Neural crest cell (in vitro differentiated cells): ENCODE measurements around the gene VLDLR. TPM values are rescaled to one million over a fixed set of nuclear protein-coding genes. Genes with fewer than 3 reads are reported as not detected.

Source experiments
- DNase-seq: peaks from one replicate; pipeline ENCODE4 v3.0.0; 2021; ENCODE audit warnings: low read depth, mixed read lengths, low spot score
- H3K27ac Mint-ChIP-seq: one replicate; pipeline ENCODE4 v1.8.0; 2021; ENCODE audit warnings: mild to moderate bottlenecking, mixed read lengths; ENCODE audit not compliant: unreplicated experiment
- H3K27me3 Mint-ChIP-seq: 2 replicates; pipeline ENCODE4 v1.8.0; 2021; ENCODE audit warnings: low read depth, mild to moderate bottlenecking, mixed read lengths
- H3K36me3 Mint-ChIP-seq: 2 replicates; pipeline ENCODE4 v1.8.0; 2021; ENCODE audit warnings: low read depth, mild to moderate bottlenecking, mixed read lengths
- H3K4me1 Mint-ChIP-seq: 2 replicates; pipeline ENCODE4 v1.8.0; 2021; ENCODE audit warnings: mixed read lengths
- H3K4me3 Mint-ChIP-seq: one replicate; pipeline ENCODE4 v1.8.0; 2021; ENCODE audit warnings: mild to moderate bottlenecking, mixed read lengths
- H3K9me3 Mint-ChIP-seq: 2 replicates; pipeline ENCODE4 v1.8.0; 2021; ENCODE audit warnings: mixed read lengths
- CTCF ChIP-seq: fragments of 200-600 bp; sonication (generic); conservative IDR thresholded peaks from 2 replicates; pipeline ENCODE4 v1.5.0; 2021; ENCODE audit warnings: antibody characterized with exemption, mild to moderate bottlenecking
- total RNA-seq: library from RNA; stranded (reverse); gene quantifications from 2 replicates; pipeline ENCODE4 v1.2.1, GENCODE V29; 2021

VLDLR gene
- total RNA-seq, 1 donor from 2014 or later: 20.2 TPM

- no peak for TF ChIP-seq CTCF
- H3K9me3 Mint-ChIP-seq: no peaks in the 10 kb centered on the region
- H3K4me1 Mint-ChIP-seq: peaks cover 5% of the 10 kb centered on the region
- H3K36me3 Mint-ChIP-seq: peaks cover 58% of the 10 kb centered on the region
- no peaks in the 10 kb centered on the region for H3K27me3 Mint-ChIP-seq
- DNase-seq: no peak
- no peak overlapping the region for H3K4me3 Mint-ChIP-seq
- no peak overlapping the region for H3K27ac Mint-ChIP-seq
Observed at GRCh38 chr9:2641033-2641432, 19.4 kb downstream of the VLDLR start.

- DNase-seq: no peak
- Mint-ChIP-seq H3K27ac (no peak overlapping the region), H3K9me3 (no peaks in the 10 kb centered on the region), H3K4me3 (no peak overlapping the region), H3K27me3 (no peaks in the 10 kb centered on the region), H3K4me1 (no peaks in the 10 kb centered on the region), H3K36me3 (peaks cover 61% of the 10 kb centered on the region)
- no peak for TF ChIP-seq CTCF
Observed at GRCh38 chr9:2642068-2642467, 20.5 kb downstream of the VLDLR start.

GRCh38 chr9:2645569-2645968, 24.0 kb downstream of the VLDLR start:
- no peak overlapping the region for H3K27ac Mint-ChIP-seq
- H3K36me3 Mint-ChIP-seq: peaks cover 47% of the 10 kb centered on the region
- H3K4me1 Mint-ChIP-seq: no peaks in the 10 kb centered on the region
- H3K27me3 Mint-ChIP-seq: no peaks in the 10 kb centered on the region
- H3K9me3 Mint-ChIP-seq: no peaks in the 10 kb centered on the region
- no peak overlapping the region for H3K4me3 Mint-ChIP-seq
- no peak for TF ChIP-seq CTCF
- DNase-seq: no peak

- H3K4me3 Mint-ChIP-seq: no peak overlapping the region
- no peak for DNase-seq
- H3K36me3 Mint-ChIP-seq: peaks cover 30% of the 10 kb centered on the region
- H3K9me3 Mint-ChIP-seq: no peaks in the 10 kb centered on the region
- H3K27ac Mint-ChIP-seq: no peak overlapping the region
- H3K27me3 Mint-ChIP-seq: no peaks in the 10 kb centered on the region
- H3K4me1 Mint-ChIP-seq: no peaks in the 10 kb centered on the region
- no peak for TF ChIP-seq CTCF
Observed at GRCh38 chr9:2655411-2655901, 33.9 kb downstream of the VLDLR start.

- Mint-ChIP-seq H3K4me1 (peaks cover 4% of the 10 kb centered on the region), H3K27me3 (no peaks in the 10 kb centered on the region), H3K9me3 (no peaks in the 10 kb centered on the region), H3K4me3 (no peak overlapping the region), H3K27ac (no peak overlapping the region), H3K36me3 (peaks cover 29% of the 10 kb centered on the region)
- TF ChIP-seq CTCF: no peak
- DNase-seq: no peak
Observed at GRCh38 chr9:2657427-2657826, 35.8 kb downstream of the VLDLR start.

- Mint-ChIP-seq H3K27ac (no peak overlapping the region), H3K36me3 (peaks cover 22% of the 10 kb centered on the region), H3K4me1 (peaks cover 4% of the 10 kb centered on the region), H3K9me3 (peaks cover 11% of the 10 kb centered on the region), H3K27me3 (no peaks in the 10 kb centered on the region), H3K4me3 (no peak overlapping the region)
- DNase-seq: no peak
- no peak for TF ChIP-seq CTCF
Observed at GRCh38 chr9:2662496-2662895, 40.9 kb downstream of the VLDLR start.
